Measurements from ENCODE around the gene CLSTN1.

DNA sequence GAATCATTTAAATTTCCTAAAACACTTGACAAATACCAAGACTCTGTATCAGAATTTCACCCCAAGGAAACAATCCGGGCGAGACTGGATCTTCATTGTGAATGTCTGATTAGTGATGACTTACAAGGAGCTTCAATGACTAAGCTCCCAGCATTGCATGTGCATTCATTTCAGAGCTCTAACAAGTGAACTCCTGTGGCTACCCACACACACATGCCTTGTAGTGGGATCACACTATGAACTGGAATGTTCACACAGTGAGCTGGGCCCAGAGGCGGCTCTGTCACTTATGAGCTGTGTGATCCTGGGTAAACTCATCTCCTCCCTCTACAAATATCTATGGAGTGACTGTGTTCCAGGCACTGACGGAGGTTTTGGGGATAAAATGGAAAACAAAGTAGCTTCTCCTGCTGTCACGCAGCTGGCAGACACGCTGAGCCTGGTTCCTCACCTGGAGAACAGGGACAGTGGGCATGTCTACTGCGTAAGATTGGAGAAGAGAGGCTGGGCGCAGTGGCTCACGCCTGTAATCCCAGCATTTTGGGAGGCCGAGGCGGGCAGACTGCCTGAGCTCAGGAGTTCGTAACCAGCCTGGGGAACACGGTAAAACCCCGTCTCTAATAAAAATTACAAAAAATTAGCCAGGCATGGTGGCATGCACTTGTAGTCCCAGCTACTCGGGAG, 56.9 kb downstream of the CLSTN1 start:
- TF ChIP-seq, protein P1, sequence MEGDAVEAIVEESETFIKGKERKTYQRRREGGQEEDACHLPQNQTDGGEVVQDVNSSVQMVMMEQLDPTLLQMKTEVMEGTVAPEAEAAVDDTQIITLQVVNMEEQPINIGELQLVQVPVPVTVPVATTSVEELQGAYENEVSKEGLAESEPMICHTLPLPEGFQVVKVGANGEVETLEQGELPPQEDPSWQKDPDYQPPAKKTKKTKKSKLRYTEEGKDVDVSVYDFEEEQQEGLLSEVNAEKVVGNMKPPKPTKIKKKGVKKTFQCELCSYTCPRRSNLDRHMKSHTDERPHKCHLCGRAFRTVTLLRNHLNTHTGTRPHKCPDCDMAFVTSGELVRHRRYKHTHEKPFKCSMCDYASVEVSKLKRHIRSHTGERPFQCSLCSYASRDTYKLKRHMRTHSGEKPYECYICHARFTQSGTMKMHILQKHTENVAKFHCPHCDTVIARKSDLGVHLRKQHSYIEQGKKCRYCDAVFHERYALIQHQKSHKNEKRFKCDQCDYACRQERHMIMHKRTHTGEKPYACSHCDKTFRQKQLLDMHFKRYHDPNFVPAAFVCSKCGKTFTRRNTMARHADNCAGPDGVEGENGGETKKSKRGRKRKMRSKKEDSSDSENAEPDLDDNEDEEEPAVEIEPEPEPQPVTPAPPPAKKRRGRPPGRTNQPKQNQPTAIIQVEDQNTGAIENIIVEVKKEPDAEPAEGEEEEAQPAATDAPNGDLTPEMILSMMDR (IDR thresholded peaks at IDR 0.05; ENCODE audit: insufficient read depth, low read depth, low read length): no peak
- no peak for TF ChIP-seq EZH2 (IDR thresholded peaks at IDR 0.05; ENCODE audit: insufficient read depth, low read length)

All from astrocyte (in vitro differentiated cells and primary cell).